Muscle layer of duodenum (tissue), 2 donors: ENCODE results near the gene MBNL1.
"Not testable (repeated sequence)": the region's sequence is repeated elsewhere in the genome, so short reads cannot be mapped to it uniquely, and the experiment has no call there.

Source experiments
- H3K27ac ChIP-seq: one replicate; pipeline ENCODE4 v1.7.0; 2013; ENCODE audit warnings: mild to moderate bottlenecking, low read length
- H3K27me3 ChIP-seq: one replicate; pipeline ENCODE4 v1.7.0; 2013; ENCODE audit warnings: low read depth, mild to moderate bottlenecking, control low read depth, low read length
- H3K36me3 ChIP-seq, 2 donors: one replicate each; pipeline ENCODE4 v1.7.0; 2013; ENCODE audit warnings: low read length in 2 of 2, control low read depth in 1 of 2, mild to moderate bottlenecking in 1 of 2; ENCODE audit not compliant: insufficient read depth in 2 of 2, control insufficient read depth in 1 of 2
- H3K4me1 ChIP-seq, 2 donors: one replicate each; pipeline ENCODE4 v1.7.0; 2013; ENCODE audit warnings: low read length in 2 of 2, mild to moderate bottlenecking in 2 of 2, control low read depth in 1 of 2, moderate library complexity in 1 of 2; ENCODE audit not compliant: insufficient read depth in 2 of 2, control insufficient read depth in 1 of 2
- H3K4me3 ChIP-seq, 2 donors: one replicate each; pipeline ENCODE4 v1.7.0; 2013; ENCODE audit warnings: low read length in 2 of 2, low read depth in 1 of 2, mild to moderate bottlenecking in 1 of 2
- H3K9me3 ChIP-seq, 2 donors: one replicate each; pipeline ENCODE4 v1.7.0; 2013; ENCODE audit warnings: low read length in 2 of 2, control low read depth in 1 of 2, mild to moderate bottlenecking in 1 of 2; ENCODE audit not compliant: control insufficient read depth in 1 of 2
- donor health status: healthy.

The MBNL1 gene

GRCh38 chr3:152397348-152397747, 128.6 kb downstream of the MBNL1 start:
- not testable (repeated sequence) for H3K4me3 ChIP-seq, H3K27me3 ChIP-seq, H3K27ac ChIP-seq, H3K36me3 ChIP-seq, H3K9me3 ChIP-seq
- peaks cover 9 to 59% of the 10 kb centered on the region in 2 donors for H3K4me1 ChIP-seq

- Histone ChIP-seq H3K9me3 (no peaks in the 10 kb centered on the region), H3K27ac (no peak overlapping the region), H3K4me1 (peaks cover 20 to 57% of the 10 kb centered on the region in 2 donors), H3K4me3 (no peak overlapping the region), H3K27me3 (no peaks in the 10 kb centered on the region), H3K36me3 (peaks cover 0 to 6% of the 10 kb centered on the region in 2 donors)
Measured at GRCh38 chr3:152398495-152398894, 129.8 kb downstream of the MBNL1 start.

GRCh38 chr3:152399374-152399773, 130.6 kb downstream of the MBNL1 start:
- no peaks in the 10 kb centered on the region for H3K27me3 ChIP-seq
- H3K4me1 ChIP-seq = peaks cover 21 to 64% of the 10 kb centered on the region in 2 donors
- no peaks in the 10 kb centered on the region for H3K9me3 ChIP-seq
- no peak overlapping the region for H3K27ac ChIP-seq
- H3K4me3 ChIP-seq = no peak overlapping the region
- peaks cover 3 to 6% of the 10 kb centered on the region in 2 donors for H3K36me3 ChIP-seq

- Histone ChIP-seq H3K4me1 (peaks cover 28 to 70% of the 10 kb centered on the region in 2 donors), H3K4me3 (no peak overlapping the region), H3K27ac (peak overlapping the region; percentile 49), H3K27me3 (no peaks in the 10 kb centered on the region), H3K36me3 (peaks cover 6 to 12% of the 10 kb centered on the region in 2 donors), H3K9me3 (no peaks in the 10 kb centered on the region)
Measured at GRCh38 chr3:152400887-152401286, 132.2 kb downstream of the MBNL1 start.

- Histone ChIP-seq H3K27ac (peak overlapping the region; percentile 74), H3K27me3 (no peaks in the 10 kb centered on the region), H3K4me3 (no peak overlapping the region), H3K9me3 (no peaks in the 10 kb centered on the region), H3K36me3 (peaks cover 0 to 18% of the 10 kb centered on the region in 2 donors), H3K4me1 (peaks cover 32 to 70% of the 10 kb centered on the region in 2 donors)
Measured at GRCh38 chr3:152402695-152403451, 134.1 kb downstream of the MBNL1 start.

GRCh38 chr3:152403632-152404066, 134.9 kb downstream of the MBNL1 start:
- Histone ChIP-seq H3K27me3 (no peaks in the 10 kb centered on the region), H3K9me3 (no peaks in the 10 kb centered on the region), H3K27ac (peak overlapping the region; percentile 74), H3K4me1 (peaks cover 30 to 71% of the 10 kb centered on the region in 2 donors), H3K4me3 (no peak overlapping the region), H3K36me3 (peaks cover 0 to 18% of the 10 kb centered on the region in 2 donors)

GRCh38 chr3:152404976-152405375, 136.2 kb downstream of the MBNL1 start:
- no peak overlapping the region for H3K4me3 ChIP-seq
- no peaks in the 10 kb centered on the region for H3K27me3 ChIP-seq

GRCh38 chr3:152405915-152406802, 137.4 kb downstream of the MBNL1 start:
- peak overlapping the region in 1 of 2 donors; percentile 7 for H3K4me3 ChIP-seq
- H3K27ac ChIP-seq = peak overlapping the region; percentile 57
- H3K9me3 ChIP-seq = no peaks in the 10 kb centered on the region
- H3K4me1 ChIP-seq = peaks cover 23 to 52% of the 10 kb centered on the region in 2 donors
- H3K36me3 ChIP-seq = peaks cover 0 to 18% of the 10 kb centered on the region in 2 donors
- no peaks in the 10 kb centered on the region for H3K27me3 ChIP-seq

More at GRCh38 chr3:152404976-152405375, 136.2 kb downstream of the MBNL1 start:
- Histone ChIP-seq H3K27ac (peak overlapping the region; percentile 53), H3K9me3 (no peaks in the 10 kb centered on the region), H3K4me1 (peaks cover 29 to 64% of the 10 kb centered on the region in 2 donors), H3K36me3 (peaks cover 0 to 18% of the 10 kb centered on the region in 2 donors)

- H3K27ac ChIP-seq = no peak overlapping the region
- peaks cover 0 to 18% of the 10 kb centered on the region in 2 donors for H3K4me1 ChIP-seq
Measured at GRCh38 chr3:152413240-152413639, 144.5 kb downstream of the MBNL1 start.

GRCh38 chr3:152416808-152417580, 148.3 kb downstream of the MBNL1 start:
- H3K4me1 ChIP-seq = peaks cover 0 to 4% of the 10 kb centered on the region in 2 donors
- no peak overlapping the region for H3K27ac ChIP-seq
- no peak overlapping the region for H3K4me3 ChIP-seq
- H3K27me3 ChIP-seq = no peaks in the 10 kb centered on the region
- H3K9me3 ChIP-seq = no peaks in the 10 kb centered on the region
- peaks cover 39 to 48% of the 10 kb centered on the region in 2 donors for H3K36me3 ChIP-seq

More at GRCh38 chr3:152413240-152413639, 144.5 kb downstream of the MBNL1 start:
- H3K36me3 ChIP-seq = peaks cover 24 to 28% of the 10 kb centered on the region in 2 donors
- H3K4me3 ChIP-seq = no peak overlapping the region
- no peaks in the 10 kb centered on the region for H3K9me3 ChIP-seq
- no peaks in the 10 kb centered on the region for H3K27me3 ChIP-seq
